KOPT-K1 (cell line): ENCODE results near the gene PDE4D.

ENCODE experiments used
- H3K27ac ChIP-seq: fragments of 200-600 bp; sonication (generic); 2 replicates; pipeline ENCODE4 v1.5.1; 2016; ENCODE audit warnings: antibody characterized with exemption, mild to moderate bottlenecking, low read depth, low read length; ENCODE audit not compliant: poor library complexity, severe bottlenecking
- H3K36me3 ChIP-seq: fragments of 200-600 bp; sonication (generic); 2 replicates; pipeline ENCODE4 v1.5.1; 2017; ENCODE audit warnings: antibody characterized with exemption, mild to moderate bottlenecking, low read length, moderate library complexity; ENCODE audit not compliant: insufficient read depth
- H3K9me3 ChIP-seq: fragments of 200-600 bp; sonication (generic); 2 replicates; pipeline ENCODE4 v1.5.1; 2017; ENCODE audit warnings: antibody characterized with exemption, low read length, mild to moderate bottlenecking; ENCODE audit not compliant: insufficient read depth, poor library complexity, severe bottlenecking

PDE4D gene

GRCh38 chr5:58923355-58923754 is 970.2 kb downstream of the PDE4D start:
- H3K9me3 ChIP-seq = no peaks in the 10 kb centered on the region
- H3K27ac ChIP-seq = no peak overlapping the region

GRCh38 chr5:58922461-58923171 is 970.9 kb downstream of the PDE4D start:
- Histone ChIP-seq H3K36me3 (no peaks in the 10 kb centered on the region), H3K27ac (no peak overlapping the region), H3K9me3 (no peaks in the 10 kb centered on the region)

More at GRCh38 chr5:58923355-58923754, 970.2 kb downstream of the PDE4D start:
- no peaks in the 10 kb centered on the region for H3K36me3 ChIP-seq

- H3K27ac ChIP-seq = no peak overlapping the region
- H3K9me3 ChIP-seq = no peaks in the 10 kb centered on the region
- no peaks in the 10 kb centered on the region for H3K36me3 ChIP-seq
These were observed 972.4 kb downstream of the PDE4D start for GRCh38 chr5:58921159-58921558.

- no peaks in the 10 kb centered on the region for H3K36me3 ChIP-seq
- H3K27ac ChIP-seq = no peak overlapping the region
These were observed 973.7 kb downstream of the PDE4D start for GRCh38 chr5:58919833-58920232.

More at GRCh38 chr5:58919833-58920232, 973.7 kb downstream of the PDE4D start:
- H3K9me3 ChIP-seq = no peaks in the 10 kb centered on the region
